Skeletal muscle satellite cell (primary cell): ENCODE results near the gene CDV3.

ENCODE experiments used
- H3K27me3 ChIP-seq: 2 replicates; pipeline ENCODE4 v1.7.0; 2013; ENCODE audit warnings: low read length; ENCODE audit not compliant: control insufficient read depth, insufficient read depth
- H3K36me3 ChIP-seq: 2 replicates; pipeline ENCODE4 v1.7.0; 2013; ENCODE audit warnings: mild to moderate bottlenecking, control low read depth, low read length; ENCODE audit not compliant: insufficient read depth
- H3K4me1 ChIP-seq: 2 replicates; pipeline ENCODE4 v1.7.0; 2013; ENCODE audit warnings: low read length; ENCODE audit not compliant: control insufficient read depth, insufficient read depth
- H3K4me2 ChIP-seq: 2 replicates; pipeline ENCODE4 v1.7.0; 2013; ENCODE audit warnings: mild to moderate bottlenecking, low read length
- H3K4me3 ChIP-seq: 2 replicates; pipeline ENCODE4 v1.7.0; 2013; ENCODE audit warnings: low read length
- H3K9ac ChIP-seq: 2 replicates; pipeline ENCODE4 v1.7.0; 2013; ENCODE audit warnings: mild to moderate bottlenecking, low read depth, low read length, moderate library complexity
- H3K9me3 ChIP-seq: replicated peaks from 2 replicates; pipeline ENCODE4 v1.7.0; 2013; ENCODE audit warnings: mild to moderate bottlenecking, control low read depth, low read length

Gene CDV3

DNA sequence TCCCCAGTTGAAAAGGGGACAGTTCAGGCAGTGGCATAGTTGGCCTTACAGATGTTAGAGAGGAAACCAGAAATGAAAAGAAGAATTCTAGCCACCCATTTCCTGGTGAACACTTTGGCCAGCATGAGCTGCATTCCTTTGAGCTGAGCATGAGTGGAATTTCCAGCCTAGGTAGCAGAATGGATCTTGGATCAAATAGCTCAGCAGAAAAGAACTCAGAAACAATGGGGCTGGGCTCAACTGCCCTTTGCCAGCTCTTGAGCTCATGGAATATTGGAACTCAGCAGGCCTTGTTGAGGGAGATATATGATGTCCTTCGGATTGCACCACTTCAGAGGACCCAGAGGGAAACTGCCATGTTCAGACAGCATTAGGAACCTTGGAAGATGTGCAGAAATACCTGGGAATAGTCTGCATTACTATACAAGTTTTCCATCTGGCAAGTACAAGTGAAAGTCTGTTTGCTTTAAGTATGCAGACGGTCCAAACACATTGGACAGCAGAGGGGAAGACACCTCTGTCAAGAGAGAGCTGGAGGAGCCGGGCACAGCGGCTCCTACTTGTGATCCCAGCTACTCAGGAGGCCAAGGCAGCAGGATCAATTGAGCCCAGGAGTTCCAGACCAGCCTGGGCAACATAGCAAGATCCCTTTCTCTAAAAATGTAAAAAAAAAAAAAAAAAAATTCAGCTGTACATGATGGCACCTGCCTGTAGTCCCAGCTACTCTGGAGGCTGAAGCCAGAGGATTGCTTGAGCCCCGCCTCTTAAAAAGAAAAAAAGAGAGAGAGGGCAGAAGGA lies 3.1 kb upstream of the CDV3 start:
- H3K27me3 ChIP-seq, result no peaks in the 10 kb centered on the region
- H3K36me3 ChIP-seq, result peaks cover 11% of the 10 kb centered on the region
- H3K4me3 ChIP-seq, result peak overlapping the region; percentile 32
- H3K9me3 ChIP-seq, result no peaks in the 10 kb centered on the region
- peak overlapping the region; percentile 64 for H3K4me2 ChIP-seq
- H3K4me1 ChIP-seq, result peaks cover 54% of the 10 kb centered on the region
- peak overlapping the region; percentile 73 for H3K9ac ChIP-seq

DNA sequence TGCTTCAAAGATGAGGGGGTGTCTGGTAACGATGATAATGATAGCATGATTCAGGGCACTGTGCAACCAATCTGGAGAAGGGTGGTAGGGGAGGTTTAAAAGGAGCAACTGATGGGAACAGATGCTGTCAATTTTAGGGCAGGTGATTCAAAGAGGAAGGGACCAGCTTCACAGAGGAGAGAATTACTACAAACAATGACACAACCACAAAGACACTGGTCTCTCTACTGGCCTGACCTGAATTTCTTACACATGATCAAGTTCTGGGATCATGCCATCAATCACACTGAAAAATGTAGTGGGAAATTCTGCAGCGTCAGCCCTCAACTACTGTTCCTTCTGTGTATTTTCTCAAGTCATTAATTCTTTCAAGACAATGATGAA lies 2.6 kb upstream of the CDV3 start:
- Histone ChIP-seq H3K27me3 (no peaks in the 10 kb centered on the region), H3K4me1 (peaks cover 56% of the 10 kb centered on the region), H3K36me3 (peaks cover 17% of the 10 kb centered on the region)

DNA sequence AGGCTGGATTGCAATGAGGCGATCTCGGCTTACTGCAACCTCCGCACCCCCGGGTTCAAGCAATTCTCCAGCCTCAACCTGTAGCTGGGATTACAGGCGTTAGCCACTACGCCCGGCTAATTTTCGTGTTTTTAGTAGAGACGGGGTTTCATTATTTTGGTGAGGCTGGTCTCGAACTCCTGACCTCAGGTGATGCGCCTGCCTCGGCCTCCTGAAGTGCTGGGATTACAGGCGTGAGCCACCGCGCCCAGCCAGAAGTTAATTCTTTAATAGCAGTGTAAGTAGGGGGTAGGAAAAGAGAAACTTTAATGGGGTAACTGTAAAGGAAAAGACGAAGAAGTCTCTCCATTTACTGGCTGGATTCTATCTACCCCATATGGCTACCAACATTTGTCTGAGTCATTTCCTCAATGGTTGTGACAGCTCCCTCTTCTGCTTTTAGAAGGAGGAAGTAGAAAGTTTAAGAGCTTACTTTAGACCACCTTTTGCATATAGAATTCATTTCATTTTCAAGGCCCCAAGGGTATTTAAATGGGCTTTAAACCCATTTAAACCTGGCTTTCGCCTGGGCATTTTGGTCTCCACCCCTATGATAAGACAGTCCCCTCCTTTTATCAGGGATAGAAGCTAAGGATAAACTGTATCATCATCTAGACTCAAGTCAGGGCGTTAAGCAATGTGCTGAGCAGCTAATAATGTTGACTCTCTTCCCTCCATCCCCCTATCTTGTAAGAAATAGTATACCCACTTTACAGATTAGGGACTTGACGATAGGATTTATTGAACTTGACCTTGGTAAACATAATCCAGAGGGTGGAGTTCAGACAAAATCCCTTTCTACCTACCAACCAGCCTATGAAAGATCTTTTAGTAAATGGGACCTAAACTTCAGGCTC lies 1.1 kb upstream of the CDV3 start:
- H3K9ac ChIP-seq, result peak overlapping the region; percentile 70
- H3K27me3 ChIP-seq, result no peaks in the 10 kb centered on the region
- peak overlapping the region; percentile 73 for H3K4me2 ChIP-seq
- H3K4me3 ChIP-seq, result peak overlapping the region; percentile 57
- peaks cover 65% of the 10 kb centered on the region for H3K4me1 ChIP-seq
- H3K36me3 ChIP-seq, result peaks cover 26% of the 10 kb centered on the region
- H3K9me3 ChIP-seq, result no peaks in the 10 kb centered on the region

More for the DNA sequence above, 2.6 kb upstream of the CDV3 start:
- Histone ChIP-seq H3K9ac (peak overlapping the region; percentile 73), H3K4me3 (no peak overlapping the region), H3K4me2 (peak overlapping the region; percentile 64), H3K9me3 (no peaks in the 10 kb centered on the region)

DNA sequence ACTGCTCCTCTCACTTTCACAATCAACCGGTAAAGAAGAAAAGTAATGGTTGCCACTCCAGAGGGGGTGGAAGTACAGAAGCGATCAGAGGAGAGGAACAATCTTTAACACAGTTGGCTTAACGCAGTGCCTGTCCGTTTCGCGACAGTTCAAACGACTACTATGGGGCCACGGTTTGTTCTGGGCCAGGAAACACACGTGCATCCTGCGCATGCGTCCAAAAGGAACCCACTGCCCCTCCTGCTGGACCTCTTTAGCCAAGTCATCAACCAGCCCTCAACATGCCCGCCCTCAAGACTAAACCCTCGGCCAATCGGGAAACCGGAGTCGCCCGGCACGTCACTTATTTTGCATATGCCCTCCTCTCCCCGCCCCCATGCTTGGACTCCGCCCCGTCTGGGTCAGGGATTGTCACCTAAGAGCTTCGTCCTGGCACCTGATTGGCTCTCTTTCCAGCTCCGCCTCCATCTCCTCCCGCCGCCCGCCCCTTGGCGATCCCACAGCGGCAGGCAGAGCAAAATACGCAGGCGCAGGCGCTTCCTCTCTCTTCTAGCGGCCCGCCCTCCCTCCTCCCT lies 345 bp upstream of the CDV3 start:
- H3K4me3 ChIP-seq, result peak overlapping the region; percentile 76
- H3K36me3 ChIP-seq, result peaks cover 33% of the 10 kb centered on the region
- no peaks in the 10 kb centered on the region for H3K27me3 ChIP-seq
- H3K4me2 ChIP-seq, result peak overlapping the region; percentile 73
- peaks cover 64% of the 10 kb centered on the region for H3K4me1 ChIP-seq
- H3K9me3 ChIP-seq, result no peaks in the 10 kb centered on the region
- peak overlapping the region; percentile 87 for H3K9ac ChIP-seq

DNA sequence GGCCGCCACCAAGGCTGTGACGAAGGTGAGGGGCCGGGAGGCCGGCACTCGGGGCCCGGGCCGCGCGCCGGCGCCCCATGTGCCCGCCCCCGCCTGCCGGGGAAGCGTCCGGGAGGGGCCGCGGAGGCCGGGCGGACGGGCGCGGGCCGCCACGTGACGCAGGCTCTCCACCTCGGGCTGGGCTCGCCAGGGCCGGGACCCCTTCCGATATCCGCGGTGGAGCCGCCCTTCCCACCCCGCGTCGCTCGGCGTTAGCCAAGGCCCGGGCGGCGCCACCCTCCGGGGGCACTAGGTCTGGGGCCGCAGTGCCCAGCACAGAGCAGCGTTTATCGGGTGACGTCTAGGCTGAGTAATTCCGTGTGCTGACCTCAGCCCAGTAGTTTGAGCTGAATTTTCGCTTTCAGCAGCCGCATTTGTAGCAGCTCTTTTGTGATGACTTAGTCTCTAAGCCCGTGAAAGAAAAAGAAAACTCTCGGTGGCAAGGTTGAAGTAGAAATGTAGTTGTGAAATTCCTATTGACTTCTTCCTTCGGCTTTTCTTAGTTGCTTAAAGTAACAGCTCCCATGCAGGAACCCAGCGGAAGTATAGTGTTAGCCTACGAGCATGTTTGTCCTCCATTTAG lies 885 bp downstream of the CDV3 start:
- Histone ChIP-seq H3K4me1 (peaks cover 57% of the 10 kb centered on the region), H3K9ac (peak overlapping the region; percentile 87), H3K4me3 (peak overlapping the region; percentile 76), H3K27me3 (no peaks in the 10 kb centered on the region), H3K4me2 (peak overlapping the region; percentile 90), H3K36me3 (peaks cover 45% of the 10 kb centered on the region), H3K9me3 (no peaks in the 10 kb centered on the region)

DNA sequence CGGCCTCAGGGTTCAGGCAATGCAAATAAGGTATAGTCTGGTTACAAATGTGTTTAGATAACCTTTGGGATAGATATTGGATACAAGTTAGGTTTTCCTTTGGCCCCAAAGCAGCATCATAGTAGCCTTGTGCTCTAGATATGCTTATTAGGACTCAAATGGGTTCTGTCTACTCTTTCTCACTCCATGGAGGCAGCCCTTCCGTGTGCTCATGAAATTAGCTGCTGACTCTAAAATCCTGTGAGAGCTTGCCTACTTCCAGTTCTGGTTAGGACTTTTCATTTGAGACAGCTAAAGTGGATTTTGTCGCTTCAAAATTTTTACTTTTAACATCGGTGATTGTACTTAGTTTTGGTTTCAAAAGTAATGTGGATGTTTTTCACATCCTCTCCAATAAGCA lies 1.6 kb downstream of the CDV3 start:
- H3K36me3 ChIP-seq, result peaks cover 48% of the 10 kb centered on the region
- H3K27me3 ChIP-seq, result no peaks in the 10 kb centered on the region
- no peaks in the 10 kb centered on the region for H3K9me3 ChIP-seq
- peak overlapping the region; percentile 87 for H3K9ac ChIP-seq
- H3K4me2 ChIP-seq, result peak overlapping the region; percentile 90
- peak overlapping the region; percentile 76 for H3K4me3 ChIP-seq
- H3K4me1 ChIP-seq, result peaks cover 49% of the 10 kb centered on the region

DNA sequence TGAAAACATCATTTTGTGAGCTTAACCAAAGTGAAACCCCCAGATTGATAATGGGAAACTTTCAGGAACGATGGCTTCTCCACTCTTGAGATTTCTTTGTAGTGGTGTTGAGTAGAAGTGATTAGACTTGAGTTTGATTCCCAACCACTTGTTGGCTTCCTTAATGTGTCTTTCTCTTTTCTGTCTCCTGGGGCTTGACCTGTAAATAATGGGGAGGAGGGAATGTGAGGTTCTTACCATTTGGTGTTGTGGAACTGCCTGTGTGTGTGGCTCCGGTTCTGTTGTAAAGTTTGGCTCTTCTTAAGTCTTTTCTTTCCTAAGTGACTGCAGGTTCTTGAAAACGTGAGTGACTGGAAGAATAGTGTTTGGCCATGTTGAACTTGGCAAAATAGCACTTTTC lies 2.7 kb downstream of the CDV3 start:
- H3K36me3 ChIP-seq, result peaks cover 48% of the 10 kb centered on the region
- no peaks in the 10 kb centered on the region for H3K9me3 ChIP-seq
- peak overlapping the region; percentile 76 for H3K4me3 ChIP-seq
- peaks cover 39% of the 10 kb centered on the region for H3K4me1 ChIP-seq
- H3K9ac ChIP-seq, result peak overlapping the region; percentile 87
- peak overlapping the region; percentile 90 for H3K4me2 ChIP-seq
- H3K27me3 ChIP-seq, result no peaks in the 10 kb centered on the region

DNA sequence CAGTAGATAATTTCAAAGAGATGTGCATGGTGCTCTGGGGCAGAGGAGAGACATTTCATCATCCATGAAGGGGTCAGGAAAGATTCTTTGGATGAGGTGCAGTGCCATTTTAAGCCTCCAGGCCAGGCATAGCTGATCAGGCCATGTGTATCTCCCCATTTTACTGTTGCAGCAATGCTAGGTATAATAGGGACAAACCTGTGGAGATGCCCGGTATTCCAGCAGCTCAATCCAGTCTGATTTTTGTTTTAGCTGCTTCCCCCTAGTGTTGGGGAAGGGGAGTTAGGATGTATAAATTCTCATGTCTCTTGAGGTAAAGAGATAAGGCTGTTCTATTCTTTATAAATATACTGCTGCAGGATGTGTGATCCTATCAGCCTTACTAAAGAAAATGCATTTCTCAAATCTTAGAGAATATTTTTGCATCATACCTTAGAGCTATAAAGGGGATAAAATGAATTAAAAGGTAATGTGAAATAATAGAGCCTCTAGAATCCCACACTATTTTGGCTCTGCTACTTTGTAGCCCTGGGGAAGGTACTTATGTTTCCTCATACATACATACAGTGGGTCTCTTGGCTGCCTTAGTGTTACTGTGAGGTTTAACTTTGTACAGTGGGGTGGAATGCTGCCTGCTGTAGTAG lies 5.2 kb downstream of the CDV3 start:
- H3K9ac ChIP-seq, result no peak overlapping the region
- peak overlapping the region; percentile 41 for H3K4me3 ChIP-seq
- H3K27me3 ChIP-seq, result no peaks in the 10 kb centered on the region
- H3K4me1 ChIP-seq, result peaks cover 22% of the 10 kb centered on the region
- peak overlapping the region; percentile 63 for H3K4me2 ChIP-seq
- no peaks in the 10 kb centered on the region for H3K9me3 ChIP-seq
- H3K36me3 ChIP-seq, result peaks cover 72% of the 10 kb centered on the region

DNA sequence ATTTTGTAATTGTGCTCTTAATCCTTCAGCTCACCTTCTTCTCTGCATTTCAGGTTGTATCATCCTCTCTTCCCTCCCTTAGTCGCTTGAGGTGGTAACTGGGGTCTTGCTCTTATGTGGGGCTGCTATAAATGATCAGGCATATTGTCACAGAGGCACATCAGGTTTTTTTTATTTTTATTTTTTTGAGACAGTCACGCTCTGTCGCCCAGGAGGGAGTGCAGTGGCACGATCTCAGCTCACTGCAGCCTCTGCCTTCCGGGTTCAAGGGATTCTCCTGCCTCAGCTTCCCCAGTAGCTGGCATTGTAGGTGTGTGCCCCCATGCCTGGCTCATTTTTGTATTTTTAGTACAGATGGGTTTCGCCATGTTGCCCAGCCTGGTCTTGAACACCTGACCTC lies 9.9 kb downstream of the CDV3 start:
- H3K9me3 ChIP-seq, result no peaks in the 10 kb centered on the region
- H3K4me1 ChIP-seq, result peaks cover 2% of the 10 kb centered on the region
- peaks cover 82% of the 10 kb centered on the region for H3K36me3 ChIP-seq
- no peak overlapping the region for H3K9ac ChIP-seq
- H3K27me3 ChIP-seq, result no peaks in the 10 kb centered on the region
- no peak overlapping the region for H3K4me2 ChIP-seq
- no peak overlapping the region for H3K4me3 ChIP-seq

DNA sequence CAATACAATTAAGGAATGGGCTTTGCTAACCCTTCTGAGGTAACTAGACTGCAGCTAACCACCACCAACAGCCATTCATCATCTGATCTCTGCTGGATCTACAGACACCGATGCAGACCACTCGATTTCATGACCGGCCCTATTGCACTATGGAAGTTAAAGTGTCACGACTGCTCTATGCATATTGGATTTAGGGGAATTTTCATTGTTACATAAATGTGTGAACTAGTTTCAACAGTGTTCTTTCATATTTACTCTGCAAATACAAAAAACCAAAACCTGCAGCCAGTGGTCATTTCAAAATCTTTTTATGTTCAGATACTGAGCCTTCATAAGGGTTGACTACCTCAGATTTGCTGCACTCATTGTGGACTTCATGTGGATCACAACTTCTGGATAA lies 14.5 kb downstream of the CDV3 start:
- no peaks in the 10 kb centered on the region for H3K27me3 ChIP-seq
- H3K9me3 ChIP-seq, result no peaks in the 10 kb centered on the region
- no peak overlapping the region for H3K9ac ChIP-seq
- H3K4me3 ChIP-seq, result no peak overlapping the region
- H3K36me3 ChIP-seq, result peaks cover 67% of the 10 kb centered on the region
- H3K4me1 ChIP-seq, result peaks cover 34% of the 10 kb centered on the region
- no peak overlapping the region for H3K4me2 ChIP-seq
